Breast epithelium (tissue), 3 donors: Measurements from ENCODE around the gene WDR73.
"Not testable (repeated sequence)": the region's sequence is repeated elsewhere in the genome, so short reads cannot be mapped to it uniquely, and the experiment has no call there.

Experiments used
- CTCF ChIP-seq, 3 donors: fragments of 450-650 bp; IDR thresholded peaks; one replicate each; pipeline ENCODE4 v1.5.1; 2016 to 2017; ENCODE audit warnings: antibody characterized with exemption in 3 of 3, mild to moderate bottlenecking in 3 of 3, moderate library complexity in 3 of 3
- POLR2A ChIP-seq: fragments of 450-650 bp; IDR thresholded peaks from one replicate; pipeline ENCODE4 v1.6.1; 2016; ENCODE audit warnings: antibody characterized with exemption, mild to moderate bottlenecking, moderate library complexity
- POLR2AphosphoS5 ChIP-seq, 3 donors: sonication (generic); formaldehyde crosslinking; IDR thresholded peaks; one replicate each; pipeline ENCODE4 v1.6.1; 2017; ENCODE audit warnings: antibody characterized with exemption in 3 of 3

- not testable (repeated sequence) for TF ChIP-seq CTCF (IDR thresholded peaks at IDR 0.05); POLR2AphosphoS5 (IDR thresholded peaks at IDR 0.05); POLR2A
Observed at GRCh38 chr15:84686446-84686845, 32.4 kb upstream of the WDR73 start.
